ENCODE data around the gene F13A1.

The F13A1 gene

GRCh38 chr6:6320901-6321300, 439 bp upstream of the F13A1 start:
- no peak for TF ChIP-seq REST (IDR thresholded peaks at IDR 0.05; ENCODE audit: insufficient read depth in 1 of 2, low read depth in 2 of 2, low read length in 2 of 2)
- no peak for TF ChIP-seq SIN3A (IDR thresholded peaks at IDR 0.05; ENCODE audit: borderline replicate concordance, insufficient read depth, low read length)
- no peak for TF ChIP-seq FOXP2 (optimal IDR thresholded peaks at IDR 0.05; ENCODE audit: borderline replicate concordance, extremely low read depth, extremely low read length, insufficient read depth)
- no peak for TF ChIP-seq TAF1 (IDR thresholded peaks at IDR 0.05; ENCODE audit: borderline replicate concordance, insufficient read depth, low read length)
- no peak for TF ChIP-seq POLR2AphosphoS5 (IDR thresholded peaks at IDR 0.05; ENCODE audit: low read depth, low read length)

- TF ChIP-seq SIN3A (IDR thresholded peaks at IDR 0.05; ENCODE audit: borderline replicate concordance, insufficient read depth, low read length), result no peak
Measured at GRCh38 chr6:6317825-6318733, 2.4 kb downstream of the F13A1 start.

GRCh38 chr6:6317386-6317785, 3.1 kb downstream of the F13A1 start:
- no peak for TF ChIP-seq SIN3A (IDR thresholded peaks at IDR 0.05; ENCODE audit: borderline replicate concordance, insufficient read depth, low read length)
- TF ChIP-seq TAF1 (IDR thresholded peaks at IDR 0.05; ENCODE audit: borderline replicate concordance, insufficient read depth, low read length), result no peak
- TF ChIP-seq POLR2AphosphoS5 (IDR thresholded peaks at IDR 0.05; ENCODE audit: low read depth, low read length), result no peak
- TF ChIP-seq FOXP2 (optimal IDR thresholded peaks at IDR 0.05; ENCODE audit: borderline replicate concordance, extremely low read depth, extremely low read length, insufficient read depth), result no peak
- no peak for TF ChIP-seq REST (IDR thresholded peaks at IDR 0.05; ENCODE audit: insufficient read depth in 1 of 2, low read depth in 2 of 2, low read length in 2 of 2)

GRCh38 chr6:6315660-6316059, 4.8 kb downstream of the F13A1 start:
- TF ChIP-seq FOXP2 (optimal IDR thresholded peaks at IDR 0.05; ENCODE audit: borderline replicate concordance, extremely low read depth, extremely low read length, insufficient read depth) (no peak), TAF1 (IDR thresholded peaks at IDR 0.05; ENCODE audit: borderline replicate concordance, insufficient read depth, low read length) (no peak), SIN3A (IDR thresholded peaks at IDR 0.05; ENCODE audit: borderline replicate concordance, insufficient read depth, low read length) (no peak), POLR2AphosphoS5 (IDR thresholded peaks at IDR 0.05; ENCODE audit: low read depth, low read length) (no peak), REST (IDR thresholded peaks at IDR 0.05; ENCODE audit: insufficient read depth in 1 of 2, low read depth in 2 of 2, low read length in 2 of 2) (no peak)

- TF ChIP-seq REST (IDR thresholded peaks at IDR 0.05; ENCODE audit: insufficient read depth in 1 of 2, low read depth in 2 of 2, low read length in 2 of 2), result no peak
- no peak for TF ChIP-seq TAF1 (IDR thresholded peaks at IDR 0.05; ENCODE audit: borderline replicate concordance, insufficient read depth, low read length)
- TF ChIP-seq POLR2AphosphoS5 (IDR thresholded peaks at IDR 0.05; ENCODE audit: low read depth, low read length), result no peak
Measured at GRCh38 chr6:6314596-6314995, 5.9 kb downstream of the F13A1 start.
